Activated CD4-positive, CD25-positive, alpha-beta regulatory T cell treated with anti-CD3 and anti-CD28 coated beads, Interleukin-2, amount 50 U/mL, for 24 hours (primary cell): ENCODE results near the gene TDRD3.

ENCODE experiments used
- ATAC-seq, 2 donors: fragments of 150-1000 bp; cut with Tn5 transposase; one replicate each; pipeline ENCODE4 v1.10.0; 2021; ENCODE audit warnings: mild to moderate bottlenecking in 1 of 2, moderate library complexity in 1 of 2

Gene TDRD3

DNA sequence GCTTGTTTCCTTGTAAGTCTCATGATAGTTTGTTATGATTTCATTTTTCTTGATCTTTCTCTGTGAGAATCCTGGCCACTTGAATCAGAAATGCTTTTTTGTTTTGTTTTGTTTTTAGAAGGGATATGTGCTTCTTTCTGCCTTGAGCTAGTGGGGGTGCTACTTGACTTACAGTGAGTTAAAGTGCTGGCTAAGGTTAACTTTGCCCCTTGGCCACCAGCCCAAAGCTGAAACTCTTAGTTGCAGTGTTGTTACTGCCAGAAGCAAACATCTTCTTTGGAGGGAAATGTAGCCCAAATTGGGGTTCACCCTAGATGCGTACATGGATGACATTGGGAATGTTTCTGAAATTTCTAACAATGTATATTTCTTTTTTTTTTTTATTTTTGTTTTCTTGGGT is 57.4 kb downstream of the TDRD3 start:
- ATAC-seq = no peak

- no peak for ATAC-seq
Observed at GRCh38 chr13:60463787-60464186, 66.8 kb downstream of the TDRD3 start.

DNA sequence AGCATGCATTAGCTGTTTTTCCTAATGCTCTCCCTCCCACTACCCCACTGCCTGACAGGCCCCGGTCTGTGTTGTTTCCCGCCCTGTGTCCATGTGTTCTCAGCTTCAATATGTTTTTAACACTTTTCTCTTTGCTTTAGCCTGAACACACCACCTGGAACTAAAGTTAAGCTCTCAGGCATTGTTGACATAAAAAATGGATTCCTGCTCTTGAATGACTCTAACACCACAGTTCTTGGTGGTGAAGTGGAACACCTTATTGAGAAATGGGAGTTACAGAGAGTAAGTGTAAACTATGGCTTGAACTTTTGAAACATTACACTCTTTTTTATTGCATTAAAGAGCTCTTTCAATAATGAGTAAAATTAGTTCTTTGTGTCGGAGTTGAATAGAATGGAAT is 70.1 kb downstream of the TDRD3 start:
- no peak for ATAC-seq

- no peak for ATAC-seq
Observed at GRCh38 chr13:60479273-60479672, 82.3 kb downstream of the TDRD3 start.

DNA sequence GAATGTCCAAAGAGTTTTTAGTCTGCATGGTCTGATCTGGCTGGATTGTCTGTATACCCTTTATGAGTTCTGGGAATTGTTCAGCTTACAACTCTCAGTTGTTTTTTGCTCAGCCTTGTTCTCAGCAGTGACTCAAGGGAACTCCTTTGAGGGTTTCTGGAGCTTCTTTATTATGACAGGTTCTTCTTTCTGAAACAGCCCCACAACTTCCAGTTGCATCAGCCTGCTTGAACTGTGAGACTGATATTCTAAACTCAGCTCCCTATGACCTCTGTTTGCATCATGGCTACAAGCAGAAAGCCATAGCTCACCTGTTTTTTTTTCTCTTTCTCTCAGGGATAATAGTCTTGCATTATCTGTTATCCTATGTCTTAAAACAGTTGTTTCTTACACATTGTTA is 85.0 kb downstream of the TDRD3 start:
- no peak for ATAC-seq

DNA sequence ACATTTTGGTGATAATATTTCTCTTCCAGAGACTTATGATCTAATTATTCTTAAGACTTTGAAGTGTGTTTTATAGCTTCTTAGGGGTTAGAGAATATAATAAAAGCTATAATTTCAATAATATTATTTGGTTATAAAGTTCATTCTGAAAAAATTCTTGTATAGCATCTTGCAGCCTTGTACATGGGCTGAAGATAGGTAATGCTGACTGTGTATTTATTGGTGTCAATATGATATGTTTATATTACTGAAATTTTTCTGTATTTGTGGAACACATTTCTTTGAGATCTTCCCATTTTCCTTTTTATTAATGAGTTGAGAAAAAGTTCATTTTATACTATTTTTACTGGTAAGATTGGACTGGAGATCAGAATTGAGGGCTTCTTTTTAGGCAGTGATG is 87.8 kb downstream of the TDRD3 start:
- ATAC-seq = no peak

- no peak for ATAC-seq
Observed at GRCh38 chr13:60491531-60491930, 94.5 kb downstream of the TDRD3 start.

DNA sequence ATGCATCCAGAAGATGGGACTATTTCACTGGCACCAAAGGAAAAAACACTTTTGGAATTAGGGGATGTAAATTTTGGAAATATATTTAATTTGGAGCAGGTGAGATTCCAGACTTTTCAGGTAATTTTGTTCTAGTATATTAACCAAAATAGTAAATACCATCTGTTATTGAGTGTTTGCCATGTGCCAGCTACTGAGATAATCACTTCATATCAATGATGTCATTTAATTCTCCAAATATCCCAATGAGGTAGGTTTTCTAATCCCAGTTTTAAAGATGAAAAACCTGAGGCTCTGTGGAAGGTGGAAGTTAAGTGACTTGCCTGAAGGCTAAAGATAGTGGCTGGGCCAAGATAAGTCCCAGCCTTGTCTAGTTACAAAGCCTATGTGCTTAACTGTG is 95.2 kb downstream of the TDRD3 start:
- no peak for ATAC-seq

DNA sequence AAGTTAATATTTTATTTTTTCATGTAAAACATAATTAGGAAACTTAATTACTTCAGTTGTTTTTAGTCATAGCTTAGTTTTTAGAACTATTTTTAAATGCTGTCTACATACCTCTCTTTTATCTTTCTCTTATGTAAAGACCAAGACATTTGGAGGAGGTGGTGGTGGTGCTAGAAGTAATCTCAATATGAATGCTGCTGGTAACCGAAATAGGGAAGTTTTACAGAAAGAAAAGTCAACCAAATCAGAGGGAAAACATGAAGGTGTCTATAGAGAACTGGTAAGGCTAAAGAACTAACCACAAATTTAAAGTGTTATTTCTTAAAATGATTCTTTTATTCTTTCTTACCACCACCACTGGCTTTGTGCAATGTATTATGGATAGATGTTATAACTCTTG is 97.3 kb downstream of the TDRD3 start:
- no peak for ATAC-seq

- no peak for ATAC-seq
Observed at GRCh38 chr13:60501236-60501635, 104.2 kb downstream of the TDRD3 start.

- no peak for ATAC-seq
Observed at GRCh38 chr13:60509601-60510386, 112.8 kb downstream of the TDRD3 start.

DNA sequence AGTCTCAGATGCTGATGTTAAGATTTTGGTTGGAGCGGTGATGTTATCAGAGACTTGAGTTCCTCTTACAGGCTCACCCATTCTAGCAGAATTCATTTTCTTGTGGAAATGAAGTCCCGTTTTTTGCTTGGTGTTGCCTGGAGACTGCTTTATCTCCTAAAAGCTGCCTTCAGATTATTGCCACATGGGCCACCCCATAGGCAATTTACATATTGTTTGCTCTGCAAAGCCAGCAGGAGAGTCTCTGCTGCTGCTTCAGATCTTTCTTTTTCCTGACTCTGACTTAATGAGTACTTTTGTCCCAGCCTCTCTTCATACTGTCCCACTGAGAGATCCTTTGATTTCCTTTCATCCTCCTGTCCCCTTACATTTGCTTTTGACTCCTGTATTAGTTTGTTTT is 114.6 kb downstream of the TDRD3 start:
- ATAC-seq = no peak

- no peak for ATAC-seq
Observed at GRCh38 chr13:60514891-60515290, 117.9 kb downstream of the TDRD3 start.

- no peak for ATAC-seq
Observed at GRCh38 chr13:60519496-60519895, 122.5 kb downstream of the TDRD3 start.

DNA sequence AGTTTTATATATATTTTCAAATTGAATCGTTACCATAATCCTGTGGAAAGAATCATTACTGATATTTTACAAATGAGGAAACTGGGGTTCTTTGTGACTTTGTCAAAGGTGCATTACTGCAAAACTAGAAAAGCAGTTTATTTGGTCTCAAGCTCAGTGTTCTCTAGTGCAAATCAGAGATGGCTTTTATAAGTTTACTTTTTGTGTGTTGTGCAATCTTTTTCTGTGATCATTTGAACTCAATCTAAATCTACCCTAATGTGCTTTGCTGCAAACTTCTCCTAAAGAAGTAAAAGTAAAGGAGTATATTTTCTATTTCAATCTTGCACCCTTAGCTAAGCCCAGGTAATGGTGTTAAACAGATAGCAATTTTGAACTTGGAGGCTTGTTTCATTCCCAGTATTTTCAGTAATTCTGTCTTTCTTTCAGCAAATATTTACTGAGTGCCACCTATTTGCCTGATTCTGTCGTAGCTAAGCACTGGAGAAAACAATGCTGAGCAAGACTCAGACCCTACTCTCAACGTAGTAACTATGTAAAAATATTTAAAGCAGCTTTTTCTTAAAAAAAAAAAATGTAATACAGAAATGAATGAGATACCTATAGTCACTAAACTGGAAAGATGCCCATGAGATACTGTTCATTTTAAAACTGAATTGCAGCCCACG is 124.0 kb downstream of the TDRD3 start:
- ATAC-seq = no peak

GRCh38 chr13:60538566-60538965 is 141.5 kb downstream of the TDRD3 start:
- no peak for ATAC-seq

GRCh38 chr13:60540276-60540675 is 143.3 kb downstream of the TDRD3 start:
- ATAC-seq = no peak

DNA sequence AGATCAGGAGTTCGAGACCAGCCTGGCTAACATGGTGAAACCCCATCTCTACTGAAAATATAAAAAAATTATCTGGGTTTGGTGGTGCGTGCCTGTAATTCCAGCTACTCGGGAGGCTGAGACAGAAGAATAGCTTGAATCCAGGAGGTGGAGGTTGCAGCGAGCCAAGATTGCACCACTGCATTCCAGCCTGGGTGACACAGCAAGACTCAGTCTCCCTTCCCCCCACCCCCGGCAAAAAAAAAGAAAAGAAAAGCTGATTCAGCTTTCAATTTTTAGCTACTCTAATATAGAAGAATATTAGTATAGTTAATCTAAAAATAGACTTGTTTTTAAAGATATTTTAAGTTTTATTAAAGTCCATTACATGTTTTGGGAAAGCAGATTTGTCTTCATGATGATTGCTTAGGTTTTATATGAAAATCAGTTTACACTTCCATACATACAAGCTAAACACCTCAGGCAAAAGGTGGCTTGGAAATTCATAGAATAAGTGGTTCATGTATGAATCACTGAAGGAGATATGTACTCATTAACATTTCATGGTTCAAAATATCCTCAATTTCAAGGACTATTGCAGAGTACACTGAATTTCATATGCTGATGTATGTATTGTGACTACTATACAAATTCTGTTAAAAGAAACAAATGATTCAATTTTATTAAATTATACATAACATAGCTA is 165.2 kb downstream of the TDRD3 start:
- no peak for ATAC-seq

DNA sequence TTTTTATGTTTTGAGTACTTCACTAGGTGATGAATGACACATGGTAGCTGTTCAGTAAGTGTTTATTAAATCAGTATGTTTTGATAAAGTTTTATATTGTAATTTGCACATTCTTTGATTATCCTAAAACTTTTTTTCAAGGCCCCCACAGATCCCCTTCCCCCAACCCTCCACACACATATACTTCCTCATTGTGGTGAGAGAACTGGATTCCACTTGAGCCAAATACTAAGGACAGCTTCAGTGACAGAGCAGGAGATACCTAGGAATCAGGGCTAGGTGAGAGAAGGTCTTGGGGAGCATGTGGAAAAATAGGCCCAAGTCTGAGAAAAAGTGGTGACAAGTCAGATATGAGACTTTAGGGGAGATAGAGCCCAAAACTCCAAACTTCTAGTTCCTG is 174.6 kb downstream of the TDRD3 start:
- no peak for ATAC-seq

DNA sequence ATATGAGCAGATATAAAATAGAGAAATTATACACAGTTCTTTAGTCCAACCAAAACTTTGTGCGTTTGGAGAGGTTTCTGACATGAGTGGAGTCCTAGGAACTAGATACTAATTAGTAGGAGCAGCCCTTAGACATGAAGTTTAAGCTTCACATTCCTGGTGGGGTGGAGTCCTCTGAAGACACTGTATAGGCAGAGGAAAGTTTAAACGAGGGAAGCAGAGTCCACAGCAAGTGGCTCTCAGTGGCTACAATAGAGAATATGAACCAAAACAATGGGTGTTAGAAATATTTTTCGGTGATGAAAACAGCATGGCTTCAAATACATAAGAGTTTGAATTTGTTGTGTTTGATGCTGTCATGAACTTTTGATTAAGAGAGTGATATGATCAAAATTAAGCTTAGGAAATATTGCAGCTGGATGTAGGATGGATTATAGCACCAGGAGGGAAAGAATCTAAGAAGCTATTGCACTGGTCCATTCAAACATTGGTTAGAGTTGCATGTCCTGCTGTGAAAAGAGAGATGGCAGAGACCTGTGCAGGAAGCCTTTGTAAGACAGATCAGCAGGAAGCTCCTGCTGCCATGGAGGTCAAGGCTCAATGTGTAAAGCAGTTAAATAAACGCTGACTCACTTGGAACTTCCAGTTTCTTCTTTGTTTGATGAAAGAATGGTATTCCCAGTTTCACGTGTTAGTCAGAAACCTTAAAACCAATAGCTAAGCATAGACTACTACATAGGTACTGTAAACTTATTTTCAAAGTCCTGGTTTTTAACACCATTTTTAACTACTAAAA is 175.2 kb downstream of the TDRD3 start:
- no peak for ATAC-seq

DNA sequence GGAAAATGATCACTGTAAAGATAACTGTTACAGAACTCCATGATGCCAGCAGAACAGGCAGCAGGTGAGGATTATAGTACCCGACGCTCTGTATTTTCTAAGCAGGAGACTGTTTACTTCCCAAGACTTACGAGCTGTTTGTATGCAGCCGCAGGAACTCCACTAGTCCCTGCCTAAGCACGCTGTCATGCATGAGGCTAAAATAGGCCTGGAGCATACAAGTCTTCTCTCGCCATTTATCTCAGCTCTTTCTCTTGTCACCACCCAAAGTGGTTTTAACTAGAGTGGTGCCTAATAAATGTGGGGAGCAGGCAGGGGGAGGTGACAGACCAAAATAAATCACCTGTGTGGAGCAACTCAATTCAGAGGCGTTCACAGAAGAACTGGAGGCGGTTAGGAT is 175.8 kb downstream of the TDRD3 start:
- ATAC-seq = no peak

GRCh38 chr13:60574735-60575134 is 177.7 kb downstream of the TDRD3 start:
- ATAC-seq = no peak

GRCh38 chr13:60575142-60575541 is 178.1 kb downstream of the TDRD3 start:
- no peak for ATAC-seq
